GM21825 (cell line): ENCODE results near the gene INSYN2B.

Experiments
- ATAC-seq: cut with Tn5 transposase; IDR thresholded peaks from one replicate; pipeline ENCODE4 v1.9.1; 2021; ENCODE audit warnings: mild to moderate bottlenecking, moderate library complexity; ENCODE audit not compliant: unreplicated experiment

The INSYN2B gene

DNA sequence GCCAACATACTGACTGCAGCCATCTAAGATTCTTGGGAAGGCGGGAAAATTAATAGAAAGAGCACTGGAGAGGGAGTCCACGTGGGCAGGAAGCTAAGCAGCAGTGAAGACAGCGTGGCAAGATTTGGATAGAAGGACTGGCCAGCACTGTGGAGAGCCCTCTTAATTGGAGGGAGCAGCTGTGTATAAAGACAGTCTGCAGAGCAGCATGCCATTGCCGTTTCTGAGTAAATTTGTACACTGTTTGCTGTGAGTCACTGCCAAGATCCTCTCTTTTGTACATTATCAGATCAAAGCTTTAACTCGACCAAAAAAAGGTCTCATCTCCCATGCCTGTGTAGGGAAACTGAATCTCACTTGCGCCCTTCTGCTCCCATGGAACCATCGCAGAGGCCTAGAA, 45.3 kb downstream of the INSYN2B start:
- no peak for ATAC-seq

DNA sequence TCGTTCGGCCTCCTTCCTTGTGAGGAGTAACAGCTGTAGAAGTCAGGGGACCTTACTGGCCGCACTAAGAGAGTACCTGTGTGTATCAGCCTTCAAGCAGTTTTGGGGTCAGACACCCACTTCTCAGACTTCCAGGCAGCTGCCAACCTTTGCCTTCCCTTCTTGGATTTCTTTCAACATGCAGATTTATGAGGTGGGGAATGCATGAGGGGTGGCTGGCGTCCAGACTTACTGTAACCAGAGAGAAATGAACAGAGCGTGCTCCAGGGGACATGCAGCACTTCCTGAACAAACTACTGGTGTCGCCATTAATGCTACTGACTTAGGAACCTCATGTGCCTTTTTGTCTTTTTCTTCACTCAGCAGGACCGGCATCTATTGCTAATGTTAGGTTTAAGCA, 46.7 kb downstream of the INSYN2B start:
- ATAC-seq = no peak

DNA sequence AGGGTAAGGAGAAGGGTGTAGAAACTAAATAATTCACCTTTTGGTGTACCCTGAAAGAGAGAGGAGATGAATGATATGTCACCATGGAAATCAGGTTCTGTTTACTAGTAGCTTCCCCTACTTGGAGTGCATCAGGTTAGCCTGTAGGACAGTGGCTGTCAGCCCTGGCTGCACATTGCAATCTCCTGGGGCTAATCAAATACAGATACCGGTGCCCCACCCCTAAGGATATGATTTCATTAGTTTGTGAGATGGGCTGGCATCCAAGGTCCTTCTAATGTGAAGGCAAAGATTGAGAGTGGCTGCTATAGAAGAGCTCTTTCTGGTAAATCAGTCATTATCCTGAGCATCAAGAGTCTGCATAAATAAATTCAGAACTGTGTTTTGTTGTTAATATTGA, 47.2 kb downstream of the INSYN2B start:
- ATAC-seq = no peak

DNA sequence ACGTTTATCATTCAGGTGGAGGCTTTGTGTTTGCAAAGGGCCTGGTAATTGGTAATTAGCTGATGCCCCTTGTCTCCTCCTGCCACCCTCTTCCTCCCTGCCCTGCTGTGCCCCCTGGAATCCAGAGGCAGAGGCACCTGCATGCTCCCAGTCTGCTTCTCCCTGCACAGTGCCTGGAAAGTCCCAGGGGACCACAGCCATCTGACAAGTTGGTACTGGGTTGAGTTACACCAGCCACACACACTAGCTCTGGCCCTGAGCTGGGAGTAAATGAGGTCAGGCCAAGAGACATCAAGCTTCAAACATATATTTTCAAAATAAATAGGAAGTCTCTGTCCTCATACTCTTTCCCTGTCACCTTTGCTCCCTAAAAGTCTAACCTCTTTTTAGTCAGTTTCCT, 56.3 kb downstream of the INSYN2B start:
- peak; percentile 64 for ATAC-seq

DNA sequence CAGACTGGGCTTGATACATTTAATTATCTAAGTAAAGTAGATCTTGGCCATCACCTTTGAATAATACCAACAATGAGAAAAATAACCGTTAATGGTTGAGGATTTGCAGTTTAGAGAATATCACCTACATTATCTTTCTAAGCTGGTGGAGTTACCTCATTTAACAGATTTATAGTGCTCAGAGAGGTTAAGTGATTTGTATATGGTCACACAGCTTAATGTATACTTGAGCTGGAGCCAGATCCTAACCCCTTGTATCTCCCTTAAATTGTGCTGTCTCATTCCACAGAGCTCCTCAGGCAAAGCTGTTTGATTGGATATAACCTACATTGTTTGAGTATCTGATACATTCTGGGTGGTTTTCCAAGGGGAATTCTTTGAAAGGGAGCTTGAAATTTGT, 57.8 kb downstream of the INSYN2B start:
- no peak for ATAC-seq

DNA sequence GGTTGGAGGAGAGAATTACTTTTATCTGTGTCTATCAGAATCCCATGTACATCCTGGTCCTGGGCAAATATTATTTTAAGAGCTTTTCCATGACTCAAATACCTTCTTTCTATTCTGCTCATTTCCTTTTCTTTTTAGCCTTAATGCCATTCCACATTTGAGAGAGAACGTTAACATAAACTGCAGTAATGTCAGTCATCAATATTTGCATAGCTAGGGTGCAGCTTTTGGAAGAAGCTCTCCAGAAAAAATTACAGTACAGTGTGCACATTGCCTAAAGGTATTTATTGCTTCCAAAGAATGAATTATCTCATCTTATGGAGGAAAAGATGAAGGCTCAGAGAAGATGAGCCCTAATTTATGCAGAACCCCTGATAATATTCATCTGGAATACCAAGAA, 58.3 kb downstream of the INSYN2B start:
- ATAC-seq = no peak

DNA sequence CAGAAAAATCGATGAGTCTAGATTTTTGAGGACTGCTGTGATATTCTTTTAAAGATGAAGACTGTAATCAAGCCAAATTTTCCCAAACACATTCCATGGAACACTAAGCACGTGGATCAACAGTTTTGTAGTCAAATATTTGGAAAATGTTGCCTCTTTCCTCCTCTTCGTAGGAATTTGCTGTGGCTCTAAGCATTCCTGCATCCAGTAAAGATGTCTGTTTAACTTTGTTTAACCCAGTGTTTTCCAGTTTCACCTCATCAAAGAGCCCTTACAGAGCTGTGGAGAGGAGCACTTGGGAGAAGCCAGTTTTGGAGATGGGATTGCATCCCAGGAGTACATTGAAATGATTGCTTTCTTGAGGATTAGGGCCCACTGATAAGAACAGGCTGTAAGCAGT, 58.9 kb downstream of the INSYN2B start:
- ATAC-seq = no peak

DNA sequence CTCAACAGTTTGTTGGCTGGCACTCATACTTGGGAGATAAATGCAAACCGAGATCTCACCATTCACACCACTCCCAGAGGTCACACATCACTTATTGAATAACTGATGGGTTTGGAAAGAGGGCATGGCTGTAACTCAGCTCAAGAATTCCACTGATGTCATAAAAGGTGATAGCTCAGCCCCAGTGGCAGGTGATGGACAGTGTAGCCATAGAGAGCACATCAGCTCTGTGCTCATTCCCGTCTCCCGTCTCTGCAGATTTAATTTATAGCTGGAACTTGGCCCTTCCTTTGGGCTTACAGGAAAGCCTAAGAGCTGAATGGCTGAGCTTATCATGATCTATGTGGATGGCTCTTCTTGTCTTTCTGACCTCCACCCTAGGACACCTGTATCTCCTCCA, 59.8 kb downstream of the INSYN2B start:
- no peak for ATAC-seq

DNA sequence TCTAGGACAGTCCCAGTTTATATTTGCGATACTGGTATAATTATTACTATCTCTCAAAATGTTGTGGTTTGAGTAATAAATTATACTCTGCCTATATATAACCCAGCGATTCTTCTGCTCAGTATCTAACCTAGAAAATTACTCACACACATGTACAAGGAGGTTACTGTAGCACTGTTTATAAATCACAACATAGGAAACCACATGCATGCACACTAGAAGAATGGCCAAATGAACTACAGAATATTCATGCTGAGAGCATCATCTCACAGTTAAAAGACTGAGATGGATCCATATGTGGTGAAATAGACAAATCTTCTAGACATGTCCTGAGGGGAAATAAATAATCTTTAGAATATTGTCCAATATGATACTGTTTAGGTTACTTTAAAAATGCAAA, 62.1 kb downstream of the INSYN2B start:
- no peak for ATAC-seq

DNA sequence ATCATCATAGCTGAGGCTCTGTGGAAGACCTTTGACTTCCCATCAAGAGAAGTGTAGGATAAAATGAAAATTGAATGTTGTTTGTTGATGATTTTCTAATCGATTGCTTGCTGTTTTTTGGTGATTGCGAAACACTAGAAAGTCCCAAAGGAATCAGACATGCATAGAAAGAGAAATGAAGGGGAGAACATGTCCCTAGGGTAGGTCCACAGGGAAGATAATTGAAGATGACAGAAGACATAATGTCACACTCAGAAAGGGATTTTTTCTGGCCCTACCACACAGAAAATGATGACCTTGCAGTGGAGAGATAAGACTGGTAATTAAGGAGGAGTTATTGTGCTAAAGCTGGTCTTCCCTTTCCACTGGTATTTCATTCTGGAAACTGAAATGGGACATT, 62.8 kb downstream of the INSYN2B start:
- ATAC-seq = no peak

DNA sequence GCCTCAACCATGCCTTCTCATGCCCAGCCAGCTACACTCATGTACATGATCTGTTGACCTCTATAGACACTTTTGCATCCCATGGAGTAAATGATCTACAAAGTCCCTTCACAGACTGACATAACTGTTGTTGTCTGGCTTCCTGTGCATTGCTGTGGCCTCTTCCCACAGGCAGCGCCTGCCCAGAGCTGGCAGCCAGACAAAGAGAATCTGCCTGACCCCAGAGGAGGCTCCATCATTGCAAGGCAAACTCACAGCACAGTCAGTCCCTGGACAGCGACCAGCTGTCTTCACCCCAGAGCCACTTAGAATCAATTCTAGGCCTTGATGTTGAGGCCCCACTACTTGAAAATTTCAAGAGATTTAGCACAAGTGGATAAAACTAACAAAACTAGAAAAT, 65.5 kb downstream of the INSYN2B start:
- no peak for ATAC-seq

DNA sequence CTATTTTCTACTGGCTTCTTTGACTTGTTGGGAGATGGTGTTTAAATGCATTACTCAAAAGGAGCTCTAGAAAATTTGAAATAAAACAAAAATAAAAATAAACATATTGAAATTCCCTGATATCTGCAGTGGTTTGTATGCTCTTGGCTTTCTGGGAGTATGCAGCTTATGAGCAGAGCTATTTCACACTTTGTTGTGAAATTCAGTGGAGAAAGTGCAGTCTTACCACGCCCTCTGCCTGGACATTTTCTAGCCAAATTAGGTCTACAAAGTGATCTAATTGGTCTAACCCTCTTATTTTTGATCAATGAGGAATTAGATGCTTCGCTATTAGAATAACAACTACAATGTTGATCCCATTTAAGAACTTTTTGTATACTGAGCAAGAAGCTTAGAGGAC, 66.8 kb downstream of the INSYN2B start:
- ATAC-seq = no peak

DNA sequence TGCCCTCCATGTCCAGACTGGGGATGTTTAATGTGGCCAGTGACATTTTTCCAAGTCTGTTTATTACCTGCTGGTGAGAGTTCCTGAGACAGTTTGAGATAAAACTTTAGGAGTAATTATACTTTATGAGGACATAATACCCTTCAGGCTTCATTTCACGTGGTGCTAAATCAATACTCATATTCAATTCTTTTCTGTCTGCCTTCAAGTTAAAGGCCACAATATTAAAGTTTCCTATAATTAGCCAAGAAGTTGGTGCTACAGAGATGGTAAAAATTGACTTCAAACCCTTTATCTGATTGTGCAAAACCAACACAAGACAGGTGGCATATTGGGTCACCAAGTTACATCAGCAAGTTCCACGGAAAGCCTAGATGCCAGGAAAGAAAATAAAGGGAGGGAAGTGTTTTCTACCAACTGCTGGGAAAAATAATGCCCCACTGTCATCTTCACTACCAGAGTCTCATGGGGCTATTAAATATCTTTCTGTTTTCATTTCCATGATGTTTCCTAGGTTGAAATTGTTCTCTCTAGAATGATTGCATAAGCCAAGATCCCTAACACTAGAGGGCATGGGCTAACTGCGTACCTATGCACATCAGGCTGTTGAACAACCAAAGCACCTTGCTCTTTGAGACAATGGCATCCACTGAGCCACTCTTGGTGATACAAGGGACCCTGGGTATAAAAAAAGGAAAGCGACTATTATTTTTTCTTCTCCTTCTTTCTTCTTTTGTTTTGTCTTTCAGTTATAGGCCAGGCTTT, 68.7 kb downstream of the INSYN2B start:
- ATAC-seq = no peak

DNA sequence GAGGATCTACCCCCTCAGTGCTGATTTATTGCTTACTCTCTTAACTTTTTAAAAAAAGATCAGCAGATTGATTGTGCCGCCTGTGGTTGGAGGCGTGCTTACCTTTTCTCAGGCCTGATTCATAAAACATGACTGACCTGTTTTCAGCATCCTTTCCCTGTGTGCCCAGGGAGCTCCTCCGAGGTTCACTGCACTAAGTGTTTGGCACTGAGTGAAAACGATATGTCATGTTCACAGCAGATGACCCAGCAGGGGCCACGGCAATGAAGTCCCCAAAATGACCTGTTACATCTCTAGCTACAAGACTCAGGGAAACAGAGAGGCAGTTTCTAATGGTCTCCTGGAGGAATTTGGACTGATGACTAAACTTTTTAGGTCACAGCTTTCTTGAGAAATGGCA, 69.9 kb downstream of the INSYN2B start:
- ATAC-seq = no peak

DNA sequence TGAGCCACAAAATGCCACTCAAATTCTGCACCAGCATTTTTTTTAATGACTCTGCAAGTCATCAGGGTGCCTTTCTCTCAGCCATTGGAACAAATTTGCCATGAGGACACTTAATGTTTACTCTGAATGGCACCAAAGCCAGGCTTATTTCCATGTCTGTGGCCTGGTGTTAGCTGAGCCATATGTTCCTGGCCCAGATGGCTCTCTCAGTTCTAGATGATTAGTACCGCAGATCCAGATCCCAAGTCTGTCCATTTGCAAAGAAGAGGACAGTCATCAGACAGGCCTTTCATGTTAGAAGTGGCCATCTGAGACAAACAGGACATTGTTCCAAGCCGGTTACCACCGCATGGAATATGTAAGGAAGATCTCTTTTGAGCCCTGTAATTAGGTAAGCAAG, 70.3 kb downstream of the INSYN2B start:
- no peak for ATAC-seq

DNA sequence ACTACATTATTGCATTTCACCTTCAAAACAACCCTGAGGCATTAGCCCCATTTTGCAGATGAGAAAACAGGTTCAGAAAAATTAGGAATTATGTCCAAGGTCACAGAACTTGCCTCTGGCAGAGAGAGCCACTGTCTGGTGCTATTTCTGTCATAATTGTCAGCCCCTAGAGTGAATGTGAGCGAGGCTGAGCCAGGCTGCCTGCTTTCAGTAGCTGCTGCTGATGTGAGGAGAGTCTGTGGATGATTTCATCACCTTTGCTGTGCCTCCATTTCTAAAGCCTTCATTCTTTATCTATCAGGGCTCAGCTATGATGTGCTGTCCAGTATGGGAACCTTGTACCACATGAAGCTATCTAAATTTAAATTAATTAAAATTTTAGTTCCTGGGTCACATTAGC, 71.4 kb downstream of the INSYN2B start:
- ATAC-seq = no peak

DNA sequence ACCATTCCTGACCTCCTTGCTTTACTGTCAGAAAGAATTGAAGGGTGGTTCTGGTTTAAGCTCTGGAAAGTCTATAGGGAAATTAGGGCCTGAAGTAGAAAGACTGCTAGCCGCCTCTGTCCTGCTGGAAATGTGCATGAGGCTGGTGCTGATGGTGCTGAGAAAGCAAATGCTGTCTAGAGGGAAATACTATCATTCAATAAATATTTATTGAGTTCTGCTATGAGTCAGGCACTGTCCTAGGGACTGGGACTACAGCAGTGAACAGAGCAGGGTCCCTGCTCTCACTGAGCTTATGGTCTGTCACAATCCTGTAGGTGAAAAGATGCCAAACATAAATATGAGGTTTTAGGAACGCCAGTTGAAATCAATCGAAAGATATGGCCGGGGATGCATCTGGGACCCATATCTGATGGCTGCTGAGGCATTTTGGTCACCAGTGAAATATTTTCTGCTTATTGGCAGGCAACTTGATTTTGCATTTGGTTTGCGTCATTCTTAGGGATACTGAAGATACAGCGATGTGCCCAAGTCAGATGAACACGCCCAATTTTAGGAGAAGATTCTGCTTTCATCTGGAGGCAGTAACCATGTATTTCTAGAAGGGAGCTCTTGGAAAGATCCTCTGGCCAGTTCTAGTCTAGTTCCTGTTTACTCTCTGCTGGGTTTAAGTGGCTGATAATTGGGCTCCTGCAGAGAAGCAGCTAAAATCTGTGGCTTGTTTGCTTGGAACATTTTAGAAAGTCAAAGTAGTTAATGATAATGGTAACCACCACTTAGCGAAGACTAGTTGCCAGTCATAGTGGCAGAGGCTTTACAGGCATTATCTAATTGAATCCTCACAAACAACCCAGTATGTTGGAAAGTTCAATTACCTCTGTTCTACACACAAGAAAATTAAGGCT, 73.3 kb downstream of the INSYN2B start:
- ATAC-seq = no peak

DNA sequence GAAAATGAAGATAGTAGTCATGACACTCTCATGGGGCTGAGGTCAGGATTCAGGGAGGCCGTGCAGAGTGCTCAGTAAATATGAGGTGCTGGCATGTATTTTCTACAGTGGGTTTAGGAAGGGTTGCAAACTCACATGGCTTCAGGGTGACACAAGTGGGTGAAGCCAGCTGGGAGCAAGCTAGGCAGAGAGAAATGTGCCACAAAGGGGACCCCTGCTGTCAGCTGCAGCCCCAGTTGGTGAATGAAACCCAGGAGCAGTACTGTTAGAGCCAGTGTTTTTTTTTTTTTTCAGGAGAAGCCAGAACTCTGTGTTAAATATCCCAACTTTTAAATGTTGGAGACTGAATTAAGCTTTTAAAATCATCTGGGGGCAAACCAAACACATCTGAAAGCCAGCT, 75.3 kb downstream of the INSYN2B start:
- ATAC-seq = no peak

DNA sequence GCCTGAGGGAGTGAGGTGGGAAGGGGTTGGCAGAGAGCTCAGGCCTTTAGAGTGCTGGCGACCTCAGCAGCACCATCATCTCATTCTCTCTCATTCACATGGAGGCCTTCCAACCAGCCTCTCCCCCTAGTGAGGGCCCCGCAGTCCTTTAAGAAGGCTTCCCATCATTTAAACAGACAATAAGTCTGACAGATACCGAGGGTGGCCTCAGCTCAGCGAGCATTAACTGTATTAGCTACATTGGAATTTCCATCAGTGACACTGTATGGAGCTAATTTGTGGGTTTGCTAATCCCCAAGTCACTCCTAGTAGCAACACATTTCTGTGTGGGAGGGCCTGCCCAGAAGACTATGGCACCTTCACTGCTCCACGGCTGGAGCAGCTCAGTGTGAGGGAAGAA, 75.8 kb downstream of the INSYN2B start:
- ATAC-seq = no peak

DNA sequence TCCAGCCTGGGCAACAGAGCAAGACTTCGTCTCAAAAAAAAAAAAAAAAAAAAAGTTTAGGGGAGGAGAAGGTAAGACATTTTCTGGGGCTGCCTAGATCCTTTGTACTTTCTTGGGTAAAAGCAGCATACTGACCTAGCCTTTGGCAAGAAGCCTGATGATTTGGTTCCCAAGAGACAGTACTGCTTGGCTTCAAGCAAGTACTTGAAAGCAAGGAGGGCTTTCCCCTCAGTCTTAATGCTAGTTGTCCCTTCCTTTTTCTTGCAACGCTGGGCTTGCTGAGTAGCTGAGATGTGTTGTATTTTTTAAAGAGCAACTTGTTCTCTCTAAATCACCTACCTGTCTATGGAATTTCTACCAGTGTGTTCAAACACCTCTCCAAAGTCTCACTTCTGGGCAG, 76.2 kb downstream of the INSYN2B start:
- no peak for ATAC-seq

DNA sequence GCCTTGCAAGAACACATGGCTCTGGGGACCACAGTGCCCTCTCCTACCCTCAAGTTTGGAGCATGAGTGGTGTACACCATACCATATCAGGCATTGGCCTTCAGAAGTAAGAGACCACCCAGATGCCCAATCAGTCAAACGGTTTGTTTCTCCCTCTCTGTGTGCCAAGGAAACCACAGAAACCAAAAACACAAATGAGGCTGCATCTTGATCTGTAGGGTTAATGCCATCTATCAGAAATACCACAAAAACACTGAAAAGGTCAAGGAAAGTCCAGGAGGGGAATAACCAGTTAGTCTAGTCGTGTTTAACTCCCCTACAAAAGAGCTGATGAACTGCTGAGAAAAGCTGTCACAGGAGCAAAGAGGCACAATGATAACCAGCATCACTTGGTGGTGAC, 78.4 kb downstream of the INSYN2B start:
- no peak for ATAC-seq

DNA sequence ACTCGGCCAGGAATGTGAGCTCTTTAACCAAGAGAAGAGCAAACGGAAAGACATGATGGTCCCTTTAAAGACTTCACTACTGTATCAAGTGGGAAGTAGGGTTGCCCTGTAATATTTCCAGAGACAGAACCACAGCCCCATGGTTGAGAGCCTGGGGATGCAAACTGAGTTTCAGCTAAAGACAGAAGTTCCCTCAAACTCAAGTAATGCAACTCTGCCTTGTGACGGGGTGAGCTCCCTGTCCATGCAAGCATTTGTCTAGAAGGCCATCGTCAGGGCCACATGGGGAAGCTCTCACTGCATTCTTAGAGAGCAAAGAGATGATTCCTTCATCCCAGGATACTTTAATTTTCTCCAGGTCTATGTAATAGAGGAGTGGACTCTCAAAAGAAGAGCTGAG, 82.8 kb downstream of the INSYN2B start:
- no peak for ATAC-seq
